ENCODE measurements around the gene PLPP7.
"Not testable (repeated sequence)": the region's sequence is repeated elsewhere in the genome, so short reads cannot be mapped to it uniquely, and the experiment has no call there.

The PLPP7 gene

GRCh38 chr9:131324736-131325679 is 35.5 kb downstream of the PLPP7 start:
- DNase-seq (ENCODE audit: extremely low read depth, insufficient read length), result no peak

GRCh38 chr9:131329241-131329641 is 39.7 kb downstream of the PLPP7 start:
- TF ChIP-seq CTCF (IDR thresholded peaks at IDR 0.05; ENCODE audit: insufficient read depth, low read length, poor library complexity, severe bottlenecking), result no peak
- Histone ChIP-seq H3K4me3 (replicated peaks; ENCODE audit: low read depth, low read length) (no peak overlapping the region), H3K27me3 (replicated peaks; ENCODE audit: control insufficient read depth, insufficient read depth, low read length) (no peaks in the 10 kb centered on the region), H3K36me3 (ENCODE audit: control insufficient read depth, insufficient read depth, low read length) (no peaks in the 10 kb centered on the region)
- no peak for DNase-seq (ENCODE audit: extremely low read depth, insufficient read length)

More at GRCh38 chr9:131324736-131325679, 35.5 kb downstream of the PLPP7 start:
- no peaks in the 10 kb centered on the region for H3K27me3 ChIP-seq (replicated peaks; ENCODE audit: control insufficient read depth, insufficient read depth, low read length)
- no peaks in the 10 kb centered on the region for H3K36me3 ChIP-seq (ENCODE audit: control insufficient read depth, insufficient read depth, low read length)
- no peak for TF ChIP-seq CTCF (IDR thresholded peaks at IDR 0.05; ENCODE audit: insufficient read depth, low read length, poor library complexity, severe bottlenecking)
- no peak overlapping the region for H3K4me3 ChIP-seq (replicated peaks; ENCODE audit: low read depth, low read length)

GRCh38 chr9:131330814-131331600 is 41.5 kb downstream of the PLPP7 start:
- H3K4me3 ChIP-seq (replicated peaks; ENCODE audit: low read depth, low read length), result no peak overlapping the region
- H3K36me3 ChIP-seq (ENCODE audit: control insufficient read depth, insufficient read depth, low read length), result no peaks in the 10 kb centered on the region
- no peak for TF ChIP-seq CTCF (IDR thresholded peaks at IDR 0.05; ENCODE audit: insufficient read depth, low read length, poor library complexity, severe bottlenecking)
- no peak for DNase-seq (ENCODE audit: extremely low read depth, insufficient read length)
- no peaks in the 10 kb centered on the region for H3K27me3 ChIP-seq (replicated peaks; ENCODE audit: control insufficient read depth, insufficient read depth, low read length)

- H3K36me3 ChIP-seq (ENCODE audit: control insufficient read depth, insufficient read depth, low read length); H3K27me3 ChIP-seq (replicated peaks; ENCODE audit: control insufficient read depth, insufficient read depth, low read length); H3K4me3 ChIP-seq (replicated peaks; ENCODE audit: low read depth, low read length); DNase-seq (ENCODE audit: extremely low read depth, insufficient read length): not testable (repeated sequence)
Observed at GRCh38 chr9:131331996-131332395, 42.5 kb downstream of the PLPP7 start.

- DNase-seq (ENCODE audit: extremely low read depth, insufficient read length), result no peak
- Histone ChIP-seq H3K27me3 (replicated peaks; ENCODE audit: control insufficient read depth, insufficient read depth, low read length) (no peaks in the 10 kb centered on the region), H3K36me3 (ENCODE audit: control insufficient read depth, insufficient read depth, low read length) (no peaks in the 10 kb centered on the region), H3K4me3 (replicated peaks; ENCODE audit: low read depth, low read length) (no peak overlapping the region)
- TF ChIP-seq CTCF (IDR thresholded peaks at IDR 0.05; ENCODE audit: insufficient read depth, low read length, poor library complexity, severe bottlenecking), result no peak
Observed at GRCh38 chr9:131333771-131334628, 44.5 kb downstream of the PLPP7 start.
